GOT3 (cell line): Measurements from ENCODE around the gene NFIL3.

ENCODE experiments used
- DNase-seq: peaks from one replicate; lab custom pipeline; 2025; ENCODE audit warnings: mixed read lengths; lab: John Stamatoyannopoulos, UW

The NFIL3 gene

GRCh38 chr9:91421971-91422757, 1.5 kb downstream of the NFIL3 start:
- DNase-seq: no peak

DNA sequence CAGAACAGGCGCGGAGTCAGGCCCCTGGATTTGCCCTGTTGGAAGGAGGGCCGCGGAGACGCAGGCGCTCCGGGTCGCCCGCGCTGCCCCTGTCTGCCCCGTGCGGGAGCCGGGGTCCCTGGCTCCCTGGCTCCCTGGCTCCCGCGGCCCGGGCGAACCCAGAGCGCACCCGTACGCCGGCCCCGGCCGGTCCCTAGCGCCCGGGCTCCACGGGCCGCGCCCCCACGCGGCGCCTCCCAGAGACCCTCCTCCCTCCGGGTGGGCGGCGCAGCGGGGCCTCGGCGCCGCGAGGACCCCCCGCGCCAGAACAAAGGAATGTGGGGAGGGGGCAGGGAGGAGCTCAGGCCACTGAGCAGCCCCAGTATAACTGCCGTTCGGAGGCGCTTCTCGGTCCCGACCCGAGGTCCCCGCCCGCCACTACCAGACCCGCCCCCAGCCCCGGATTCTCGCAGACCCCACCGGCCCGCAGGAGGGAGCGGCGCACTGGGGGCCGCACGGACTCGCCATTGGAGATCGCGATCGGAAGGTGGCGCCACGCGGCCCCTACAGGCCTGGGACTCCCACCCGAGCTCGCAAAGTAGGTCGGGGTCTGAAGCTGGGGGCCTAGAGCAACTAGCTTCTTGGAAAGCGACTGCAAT, 2.4 kb downstream of the NFIL3 start:
- no peak for DNase-seq

GRCh38 chr9:91420501-91421127, 3.0 kb downstream of the NFIL3 start:
- no peak for DNase-seq

DNA sequence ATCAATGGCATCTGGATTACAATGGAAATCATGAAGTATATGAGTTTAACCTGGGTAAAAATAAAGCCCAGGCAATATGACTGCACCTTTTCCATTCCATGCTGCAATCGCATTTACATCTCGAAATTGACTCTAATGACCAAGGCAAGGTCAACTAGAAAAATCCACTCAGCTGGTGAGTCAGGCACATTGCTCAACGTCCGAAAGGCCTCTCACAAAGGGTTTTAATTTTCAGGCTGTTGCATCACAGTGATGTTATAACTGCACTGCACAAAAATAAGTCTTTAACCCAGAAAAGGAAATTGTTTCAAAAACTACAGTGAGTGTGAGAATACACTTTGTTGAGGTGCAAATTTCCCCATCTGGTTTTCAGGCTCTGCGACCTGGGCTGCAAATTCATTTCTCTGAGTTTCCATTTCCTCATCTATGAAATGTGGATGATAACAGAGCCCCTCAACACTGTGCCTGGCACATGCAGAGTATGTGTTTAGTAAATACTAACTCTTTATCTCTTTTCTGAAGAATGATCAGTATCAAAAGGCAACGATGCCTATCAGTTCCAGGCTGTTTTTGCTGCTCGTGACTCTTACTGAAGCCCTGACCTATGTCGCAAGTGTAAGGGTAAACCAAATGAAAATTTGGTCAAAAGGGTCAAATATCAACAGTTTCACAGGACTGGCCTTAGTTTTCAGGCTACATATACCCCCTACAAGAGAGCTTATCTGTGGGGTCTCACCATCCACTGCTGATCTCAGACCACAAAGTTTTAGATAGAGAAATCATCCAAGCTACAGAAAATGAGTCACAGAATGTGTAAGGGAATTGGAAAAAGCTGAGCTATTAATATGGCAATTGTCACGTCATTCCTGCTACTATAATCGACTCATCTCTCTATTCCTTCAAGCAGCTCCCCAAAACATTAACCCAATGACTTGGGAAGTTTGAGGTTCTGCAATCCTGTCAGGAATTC, 4.1 kb downstream of the NFIL3 start:
- peak; percentile 11 for DNase-seq

DNA sequence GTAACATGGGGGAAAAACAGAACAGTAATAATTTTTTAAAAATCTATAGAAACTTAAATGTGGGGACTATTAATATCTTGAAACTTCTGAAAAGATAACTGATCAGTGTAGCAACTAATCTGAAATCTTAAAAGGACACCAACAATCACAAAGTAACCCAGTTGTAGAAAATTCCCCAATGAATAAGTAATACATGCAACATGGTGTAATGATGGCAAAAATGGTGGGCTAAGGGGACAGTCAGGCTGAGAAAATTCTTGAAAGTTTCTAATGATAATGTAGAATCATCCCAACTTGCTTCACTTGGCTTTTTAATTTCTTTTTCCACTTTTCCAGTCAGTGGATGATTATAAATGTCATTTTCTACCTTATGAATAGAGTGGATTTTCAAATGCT, 5.4 kb downstream of the NFIL3 start:
- no peak for DNase-seq

GRCh38 chr9:91417602-91418214, 5.9 kb downstream of the NFIL3 start:
- DNase-seq: no peak

GRCh38 chr9:91416096-91416712, 7.4 kb downstream of the NFIL3 start:
- DNase-seq: no peak

GRCh38 chr9:91415290-91415689, 8.3 kb downstream of the NFIL3 start:
- no peak for DNase-seq

GRCh38 chr9:91412941-91413340, 10.7 kb downstream of the NFIL3 start:
- no peak for DNase-seq

DNA sequence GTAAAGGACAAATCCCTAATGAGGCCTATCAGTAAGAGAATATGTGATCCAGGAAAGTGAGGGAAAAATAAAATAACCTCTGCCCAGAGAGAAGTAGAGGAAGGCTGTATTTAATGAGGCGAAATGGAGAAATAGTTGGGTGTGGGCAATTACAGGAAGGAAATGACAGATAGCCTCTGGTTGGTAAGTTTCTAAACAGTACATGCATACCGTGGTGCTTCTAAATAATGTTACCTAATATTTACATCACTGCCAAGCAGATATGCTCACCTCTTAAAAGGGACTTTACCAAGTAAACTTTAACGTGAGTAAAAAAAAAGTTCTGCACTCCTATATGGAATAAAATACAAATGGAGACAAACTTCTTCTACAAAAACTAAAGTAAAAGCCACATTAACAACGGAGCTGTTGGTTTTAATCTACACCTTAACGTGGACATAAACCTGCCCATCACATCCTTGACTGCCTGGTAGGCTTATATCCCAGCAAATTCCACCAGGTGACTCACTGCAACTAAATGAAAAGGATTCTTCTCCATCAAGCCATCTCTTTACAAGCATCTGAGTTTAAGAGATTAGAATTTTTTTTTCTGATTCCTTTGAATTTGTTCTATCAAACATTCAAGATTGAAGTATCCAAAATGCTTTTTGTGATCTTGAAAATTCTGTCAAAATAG, 12.4 kb downstream of the NFIL3 start:
- no peak for DNase-seq

GRCh38 chr9:91410161-91410560, 13.5 kb downstream of the NFIL3 start:
- DNase-seq: no peak

- no peak for DNase-seq
These were observed 15.2 kb downstream of the NFIL3 start for GRCh38 chr9:91408475-91408874.

DNA sequence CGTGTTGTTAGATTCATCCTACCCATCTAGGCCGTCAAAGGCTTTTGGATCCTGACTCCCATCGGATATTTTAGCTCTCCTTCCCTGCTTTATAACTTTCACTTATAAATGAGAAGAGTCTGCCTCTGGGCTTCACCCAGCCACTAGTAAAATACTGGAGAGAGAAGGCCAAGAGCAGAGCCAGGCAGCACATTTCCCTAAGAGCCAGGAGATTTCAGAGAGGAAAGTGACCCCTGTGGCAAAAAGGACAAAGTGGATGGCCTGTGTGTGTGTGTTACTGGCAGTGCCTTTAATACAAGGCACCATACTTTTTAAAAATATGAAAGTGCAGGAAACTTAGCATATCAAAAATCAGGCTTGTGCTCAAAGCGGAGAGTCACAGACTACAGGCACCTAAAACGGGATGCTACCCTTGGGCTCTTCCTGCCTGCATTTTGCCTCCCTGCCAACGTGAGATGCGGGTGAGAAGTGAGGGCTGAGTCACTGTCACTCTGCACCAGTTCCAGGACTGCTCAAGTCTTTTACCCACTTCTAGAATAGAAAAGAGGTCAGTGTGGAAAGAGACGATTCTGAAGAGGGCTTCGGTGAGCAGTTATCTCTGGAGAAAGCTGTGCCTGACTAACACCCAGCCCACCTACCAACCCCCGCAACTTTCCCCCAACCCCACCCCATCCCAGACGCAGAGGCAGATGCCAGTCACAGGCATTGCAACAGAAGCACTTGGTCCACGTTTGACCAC, 15.9 kb downstream of the NFIL3 start:
- DNase-seq: no peak

GRCh38 chr9:91405343-91406077, 18.1 kb downstream of the NFIL3 start:
- DNase-seq: no peak

GRCh38 chr9:91403665-91404543, 19.7 kb downstream of the NFIL3 start:
- DNase-seq: no peak

DNA sequence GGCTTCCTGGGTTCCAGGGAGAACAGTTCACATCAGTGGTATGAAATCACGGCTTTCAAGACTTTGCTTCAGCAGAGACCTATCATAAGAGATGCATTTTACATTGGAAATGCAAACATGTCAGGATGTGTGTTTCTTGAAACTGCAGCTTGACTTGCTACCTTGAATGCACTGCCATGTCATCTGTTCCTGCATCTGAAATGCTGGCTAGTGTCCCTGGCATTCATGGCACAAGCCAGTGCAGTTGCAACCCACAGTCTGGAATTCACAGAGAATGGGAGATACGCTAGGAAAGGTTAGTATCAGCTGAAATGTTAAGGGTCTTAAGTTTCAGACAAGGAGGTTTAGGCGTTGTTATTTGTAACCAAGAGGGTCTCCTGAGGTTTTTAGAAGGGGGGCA, 24.7 kb downstream of the NFIL3 start:
- DNase-seq: no peak

GRCh38 chr9:91395553-91396471, 27.8 kb downstream of the NFIL3 start:
- no peak for DNase-seq
